DMS 273 (cell line): ENCODE measurements around the gene PNKD.

Experiments used
- DNase-seq: peaks from one replicate; lab custom pipeline; 2025; ENCODE audit not compliant: unreplicated experiment; lab: John Stamatoyannopoulos, UW

Gene PNKD

GRCh38 chr2:218395456-218395825 lies 125.1 kb downstream of the PNKD start:
- no peak for DNase-seq

GRCh38 chr2:218395826-218396687 lies 125.7 kb downstream of the PNKD start:
- DNase-seq: peak; percentile 97
